Keratinocyte (primary cell): Measurements from ENCODE around the gene PPP5C.

Experiments used
- EZH2 ChIP-seq: IDR thresholded peaks from one replicate; pipeline ENCODE4 v1.6.1; 2012; ENCODE audit warnings: inconsistent platforms, mild to moderate bottlenecking, low read length, moderate library complexity
- TF ChIP-seq, protein P1 (sequence below), 3 experiments: IDR thresholded peaks in 1 of 3; conservative IDR thresholded peaks in 1 of 3; optimal IDR thresholded peaks in 1 of 3; 2 replicates in 2 of 3; 3 replicates in 1 of 3; pipeline versions ENCODE3 to v1.5.1; 2011; ENCODE audit warnings: low read length in 3 of 3, mild to moderate bottlenecking in 3 of 3, moderate library complexity in 2 of 3, control low read depth in 1 of 3, inconsistent platforms in 1 of 3; ENCODE audit not compliant: insufficient read depth in 2 of 3; ENCODE audit errors: extremely low read depth in 1 of 3

DNA sequence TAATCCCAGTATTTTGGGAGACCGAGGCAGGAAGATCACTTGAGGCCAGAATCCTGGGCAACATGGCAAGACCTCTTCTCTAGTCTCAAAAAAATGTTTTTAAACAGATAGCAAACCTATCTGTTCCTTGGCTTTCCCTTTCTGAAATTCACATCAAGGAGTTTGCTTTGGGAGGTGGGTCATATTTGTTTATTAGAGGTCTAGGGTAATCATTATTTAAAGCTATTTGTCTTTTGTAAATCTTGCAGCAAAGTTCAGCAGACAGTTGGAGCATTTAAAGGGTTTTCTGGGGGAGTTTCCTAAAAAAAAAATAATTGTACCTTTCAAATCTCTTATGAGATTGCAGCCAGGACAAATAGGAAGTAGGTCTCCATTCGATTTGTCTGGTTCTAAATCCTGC is 17.5 kb downstream of the PPP5C start:
- TF ChIP-seq, protein P1, sequence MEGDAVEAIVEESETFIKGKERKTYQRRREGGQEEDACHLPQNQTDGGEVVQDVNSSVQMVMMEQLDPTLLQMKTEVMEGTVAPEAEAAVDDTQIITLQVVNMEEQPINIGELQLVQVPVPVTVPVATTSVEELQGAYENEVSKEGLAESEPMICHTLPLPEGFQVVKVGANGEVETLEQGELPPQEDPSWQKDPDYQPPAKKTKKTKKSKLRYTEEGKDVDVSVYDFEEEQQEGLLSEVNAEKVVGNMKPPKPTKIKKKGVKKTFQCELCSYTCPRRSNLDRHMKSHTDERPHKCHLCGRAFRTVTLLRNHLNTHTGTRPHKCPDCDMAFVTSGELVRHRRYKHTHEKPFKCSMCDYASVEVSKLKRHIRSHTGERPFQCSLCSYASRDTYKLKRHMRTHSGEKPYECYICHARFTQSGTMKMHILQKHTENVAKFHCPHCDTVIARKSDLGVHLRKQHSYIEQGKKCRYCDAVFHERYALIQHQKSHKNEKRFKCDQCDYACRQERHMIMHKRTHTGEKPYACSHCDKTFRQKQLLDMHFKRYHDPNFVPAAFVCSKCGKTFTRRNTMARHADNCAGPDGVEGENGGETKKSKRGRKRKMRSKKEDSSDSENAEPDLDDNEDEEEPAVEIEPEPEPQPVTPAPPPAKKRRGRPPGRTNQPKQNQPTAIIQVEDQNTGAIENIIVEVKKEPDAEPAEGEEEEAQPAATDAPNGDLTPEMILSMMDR (optimal IDR thresholded peaks at IDR 0.05 in 1 of 3, IDR thresholded peaks at IDR 0.05 in 1 of 3, conservative IDR thresholded peaks at IDR 0.05 in 1 of 3; ENCODE audit: extremely low read depth in 1 of 3, insufficient read depth in 2 of 3, low read length in 3 of 3) = no peak
- no peak for TF ChIP-seq EZH2
